A549 (cell line): Measurements from ENCODE around the gene BTBD7.

Experiments used
- MYC ChIP-seq: IDR thresholded peaks from 2 replicates; pipeline ENCODE4 v1.6.1; 2012; ENCODE audit warnings: mild to moderate bottlenecking, inconsistent platforms, low read length, improper control_type of control experiment, borderline replicate concordance
- TF ChIP-seq, protein P1 (sequence below): fragments of >200 bp; sonication (Bioruptor Twin); formaldehyde crosslinking; IDR thresholded peaks from 3 replicates; pipeline ENCODE4 v1.5.1; 2016

DNA sequence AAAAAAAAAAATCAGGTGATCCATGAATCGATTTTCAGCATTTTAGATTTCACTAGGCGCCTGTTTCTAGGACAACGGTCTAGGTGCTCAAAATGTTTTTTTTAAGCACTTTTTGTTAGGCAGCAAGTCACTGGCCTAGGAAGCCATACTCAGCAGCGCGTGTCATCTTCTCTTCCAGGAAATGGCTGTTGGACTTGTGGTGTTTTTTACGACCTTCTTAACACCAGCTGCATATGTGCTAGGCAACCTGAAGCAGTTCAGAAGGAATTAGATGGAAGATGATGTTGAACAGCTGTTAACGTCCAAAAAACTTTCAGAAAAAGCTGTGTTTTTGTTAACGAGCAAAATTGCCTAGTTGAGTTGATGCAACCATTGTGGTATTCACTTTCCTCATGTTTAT, 15.0 kb upstream of the BTBD7 start:
- no peak for TF ChIP-seq MYC
- TF ChIP-seq, protein P1, sequence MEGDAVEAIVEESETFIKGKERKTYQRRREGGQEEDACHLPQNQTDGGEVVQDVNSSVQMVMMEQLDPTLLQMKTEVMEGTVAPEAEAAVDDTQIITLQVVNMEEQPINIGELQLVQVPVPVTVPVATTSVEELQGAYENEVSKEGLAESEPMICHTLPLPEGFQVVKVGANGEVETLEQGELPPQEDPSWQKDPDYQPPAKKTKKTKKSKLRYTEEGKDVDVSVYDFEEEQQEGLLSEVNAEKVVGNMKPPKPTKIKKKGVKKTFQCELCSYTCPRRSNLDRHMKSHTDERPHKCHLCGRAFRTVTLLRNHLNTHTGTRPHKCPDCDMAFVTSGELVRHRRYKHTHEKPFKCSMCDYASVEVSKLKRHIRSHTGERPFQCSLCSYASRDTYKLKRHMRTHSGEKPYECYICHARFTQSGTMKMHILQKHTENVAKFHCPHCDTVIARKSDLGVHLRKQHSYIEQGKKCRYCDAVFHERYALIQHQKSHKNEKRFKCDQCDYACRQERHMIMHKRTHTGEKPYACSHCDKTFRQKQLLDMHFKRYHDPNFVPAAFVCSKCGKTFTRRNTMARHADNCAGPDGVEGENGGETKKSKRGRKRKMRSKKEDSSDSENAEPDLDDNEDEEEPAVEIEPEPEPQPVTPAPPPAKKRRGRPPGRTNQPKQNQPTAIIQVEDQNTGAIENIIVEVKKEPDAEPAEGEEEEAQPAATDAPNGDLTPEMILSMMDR: no peak
